MCF 10A (cell line): ENCODE measurements around the gene MORN1. TPM values are rescaled to one million over a fixed set of nuclear protein-coding genes. Genes with fewer than 3 reads are reported as not detected.

Source experiments
- BruUV-seq: library from RNA; stranded (reverse); fragments of 400-500 nt; replicated peaks from 2 replicates; lab custom pipeline; 2021; lab: Mats Ljungman, UMichigan
- CTCF ChIA-PET: fragments of 300-600 bp; sonication (Branson Sonifier 250); formaldehyde crosslinking; extraction: SDS; loops from one replicate; lab custom pipeline; 2021; ENCODE audit warnings: antibody characterized with exemption, inconsistent platforms; lab: Yijun Ruan, JAX
- POLR2A ChIA-PET: fragments of 300-600, 350-650 bp; sonication (Branson Sonifier 250); formaldehyde crosslinking; extraction: SDS; loops from one replicate; lab custom pipeline; 2020; ENCODE audit warnings: antibody characterized with exemption, inconsistent platforms; lab: Yijun Ruan, JAX
- DNase-seq: peaks from one replicate; pipeline ENCODE4 v3.0.0-alpha.2; 2018; ENCODE audit not compliant: unreplicated experiment
- H3K27ac Mint-ChIP-seq: one replicate; pipeline ENCODE4 v1.8.0; 2022; ENCODE audit warnings: mild to moderate bottlenecking, low read depth, mixed read lengths; ENCODE audit not compliant: unreplicated experiment
- H3K27me3 Mint-ChIP-seq: one replicate; pipeline ENCODE4 v1.8.0; 2022; ENCODE audit warnings: mixed read lengths; ENCODE audit not compliant: insufficient read depth, unreplicated experiment
- H3K36me3 Mint-ChIP-seq: one replicate; pipeline ENCODE4 v1.8.0; 2022; ENCODE audit warnings: mild to moderate bottlenecking, moderate library complexity, mixed read lengths; ENCODE audit not compliant: insufficient read depth, unreplicated experiment
- H3K4me1 Mint-ChIP-seq: one replicate; pipeline ENCODE4 v1.8.0; 2022; ENCODE audit warnings: mixed read lengths; ENCODE audit not compliant: insufficient read depth, unreplicated experiment
- H3K4me3 Mint-ChIP-seq: one replicate; pipeline ENCODE4 v1.8.0; 2022; ENCODE audit warnings: mild to moderate bottlenecking, moderate library complexity, mixed read lengths; ENCODE audit not compliant: unreplicated experiment
- H3K9me3 Mint-ChIP-seq: one replicate; pipeline ENCODE4 v1.8.0; 2022; ENCODE audit warnings: mixed read lengths; ENCODE audit not compliant: unreplicated experiment
- CTCF ChIP-seq: fragments of 200-600 bp; IDR thresholded peaks from one replicate; pipeline ENCODE4 v1.8.0; 2022; ENCODE audit warnings: antibody characterized with exemption, mild to moderate bottlenecking; ENCODE audit not compliant: unreplicated experiment
- intact Hi-C: fragments of 100-400 bp; cut with micrococcal nuclease; formaldehyde crosslinking; loops from 2 replicates; pipeline ENCODE4 v1.14.1; 2022
- total RNA-seq: library from RNA; stranded (reverse); gene quantifications from 2 replicates; pipeline ENCODE4 v1.2.3, GENCODE V29; 2022

Gene MORN1
- total RNA-seq, 1 experiment from 2014 or later: 19.4 TPM

- Mint-ChIP-seq H3K36me3 (no peaks in the 10 kb centered on the region), H3K27ac (no peak overlapping the region), H3K27me3 (no peaks in the 10 kb centered on the region), H3K4me3 (no peak overlapping the region), H3K9me3 (peaks cover 3% of the 10 kb centered on the region), H3K4me1 (peaks cover 6% of the 10 kb centered on the region)
- no peak for TF ChIP-seq CTCF
- no peak for DNase-seq
- CTCF ChIA-PET: interaction anchor here (0.6 to 0.7 kb wide), 2 partner anchors 93 to 384 kb away, joined by 3 read pairs; no protein-coding TSS in a partner anchor
- POLR2A ChIA-PET: no interaction called here
- BruUV-seq: no TSS peak
- intact Hi-C loops: no loop called here
Observed at GRCh38 chr1:2356911-2357845, 34.2 kb downstream of the MORN1 start.

- BruUV-seq: no TSS peak
- POLR2A ChIA-PET: no interaction called here
Observed at GRCh38 chr1:2356401-2356800, 35.0 kb downstream of the MORN1 start.

GRCh38 chr1:2355373-2356261 lies 35.7 kb downstream of the MORN1 start:
- ChIA-PET CTCF (no interaction called here), POLR2A (no interaction called here)
- no peaks in the 10 kb centered on the region for H3K9me3 Mint-ChIP-seq
- H3K27me3 Mint-ChIP-seq: no peaks in the 10 kb centered on the region
- peaks cover 6% of the 10 kb centered on the region for H3K36me3 Mint-ChIP-seq
- no peak for TF ChIP-seq CTCF
- H3K4me3 Mint-ChIP-seq: no peak overlapping the region
- intact Hi-C loops: no loop called here
- no TSS peak for BruUV-seq
- peaks cover 5% of the 10 kb centered on the region for H3K4me1 Mint-ChIP-seq
- DNase-seq: no peak
- H3K27ac Mint-ChIP-seq: no peak overlapping the region

More at GRCh38 chr1:2356401-2356800, 35.0 kb downstream of the MORN1 start:
- intact Hi-C loops: no loop called here
- H3K9me3 Mint-ChIP-seq: no peaks in the 10 kb centered on the region
- DNase-seq: no peak
- no peak overlapping the region for H3K27ac Mint-ChIP-seq
- peaks cover 3% of the 10 kb centered on the region for H3K36me3 Mint-ChIP-seq
- TF ChIP-seq CTCF: no peak
- CTCF ChIA-PET: no interaction called here
- no peak overlapping the region for H3K4me3 Mint-ChIP-seq
- peaks cover 6% of the 10 kb centered on the region for H3K4me1 Mint-ChIP-seq
- no peaks in the 10 kb centered on the region for H3K27me3 Mint-ChIP-seq
